HepG2 (cell line): ENCODE data around the gene ZFPM1. TPM values are rescaled to one million over a fixed set of nuclear protein-coding genes. Genes with fewer than 3 reads are reported as not detected.

Experiments
- ATAC-seq: fragments of 200-7000 bp; cut with Tn5 transposase; 3 replicates; pipeline ENCODE4 v1.9.1; 2020; ENCODE audit warnings: mild to moderate bottlenecking, moderate library complexity
- BruUV-seq: library from RNA; stranded (reverse); fragments of 400-500 nt; replicated peaks from 2 replicates; lab custom pipeline; 2021; lab: Mats Ljungman, UMichigan
- CTCF ChIA-PET: fragments of 300-600 bp; formaldehyde crosslinking; extraction: SDS; loops from one replicate; lab custom pipeline; 2021; ENCODE audit warnings: low total read pairs, inconsistent platforms, low intra/inter-chr PET ratio; lab: Yijun Ruan, JAX
- POLR2A ChIA-PET: fragments of 350-600 bp; sonication (Branson Sonifier 250); formaldehyde crosslinking; loops from one replicate; lab custom pipeline; 2020; ENCODE audit warnings: antibody characterized with exemption, inconsistent platforms; lab: Yijun Ruan, JAX
- DNase-seq: peaks from one replicate; pipeline ENCODE4 v3.0.0-alpha.2; 2015; ENCODE audit warnings: low spot score
- FAIRE-seq: peaks from 3 replicates; lab custom pipeline; 2011; peaks lifted over from hg19 to GRCh38; lab: Jason Lieb, UNC
- H2AFZ ChIP-seq: one replicate; pipeline ENCODE4 v1.6.1; 2011; ENCODE audit warnings: low read length, inconsistent platforms
- H3K27ac ChIP-seq: fragments of 300-600 bp; 3 replicates; pipeline ENCODE4 v1.8.0; 2011; ENCODE audit warnings: mixed run types, mild to moderate bottlenecking, mixed read lengths, low read length, inconsistent platforms; ENCODE audit not compliant: insufficient read depth; ENCODE audit errors: extremely low read length
- H3K27me3 ChIP-seq, 2 experiments: fragments of 200-600 bp in 1 of 2; 2 replicates in 1 of 2; 3 replicates in 1 of 2; pipeline versions ENCODE4 v1.6.0 to v1.8.0; 2011; ENCODE audit warnings: low read length in 2 of 2, mild to moderate bottlenecking in 2 of 2, moderate library complexity in 2 of 2, inconsistent platforms in 1 of 2; ENCODE audit not compliant: insufficient read depth in 2 of 2, control insufficient read depth in 1 of 2
- H3K36me3 ChIP-seq, 2 experiments: fragments of 200-600 bp in 1 of 2; replicated peaks in 1 of 2; 2 replicates in 1 of 2; 3 replicates in 1 of 2; pipeline versions ENCODE4 v1.5.1 to v1.8.0; 2011; ENCODE audit warnings: low read length in 2 of 2, inconsistent platforms in 1 of 2; ENCODE audit not compliant: insufficient read depth in 2 of 2, control insufficient read depth in 1 of 2
- H3K4me1 ChIP-seq: 2 replicates; pipeline ENCODE4 v1.5.1; 2012; ENCODE audit warnings: low read length, inconsistent platforms; ENCODE audit not compliant: insufficient read depth
- H3K4me2 ChIP-seq: 2 replicates; pipeline ENCODE4 v1.6.0; 2011; ENCODE audit warnings: low read depth, low read length, inconsistent platforms
- H3K4me3 ChIP-seq, 3 experiments: fragments of 200-600 bp in 1 of 3; sonication (generic), shearing (Covaris generic) in 1 of 3; replicated peaks in 1 of 3; 2 replicates each; pipeline ENCODE4 v1.5.1; 2011 to 2016; ENCODE audit warnings: low read length in 3 of 3, inconsistent platforms in 2 of 3, low read depth in 2 of 3, mild to moderate bottlenecking in 2 of 3, control low read depth in 1 of 3, mixed read lengths in 1 of 3; ENCODE audit not compliant: insufficient read depth in 1 of 3
- H3K79me2 ChIP-seq: one replicate; pipeline ENCODE4 v1.6.1; 2011; ENCODE audit warnings: low read length, inconsistent platforms; ENCODE audit not compliant: insufficient read depth
- H3K9ac ChIP-seq: 2 replicates; pipeline ENCODE4 v1.6.0; 2011; ENCODE audit warnings: mild to moderate bottlenecking, low read depth, low read length, inconsistent platforms; ENCODE audit not compliant: insufficient read depth
- H3K9me3 ChIP-seq: 2 replicates; pipeline ENCODE4 v1.5.1; 2012; ENCODE audit warnings: mild to moderate bottlenecking, low read length
- H4K20me1 ChIP-seq: 2 replicates; pipeline ENCODE4 v1.6.0; 2011; ENCODE audit warnings: inconsistent platforms, mild to moderate bottlenecking, low read length, moderate library complexity; ENCODE audit not compliant: insufficient read depth
- BORCS8-MEF2B ChIP-seq: sonication (generic); formaldehyde crosslinking; IDR thresholded peaks from 2 replicates; pipeline ENCODE4 v1.8.0; 2022; ENCODE audit warnings: mild to moderate bottlenecking, missing genetic modification reagents
- CHCHD3 ChIP-seq: sonication (generic); formaldehyde crosslinking; IDR thresholded peaks from 2 replicates; pipeline ENCODE4 v1.8.0; 2022; ENCODE audit warnings: mild to moderate bottlenecking, missing genetic modification reagents, moderate library complexity
- EZH2 ChIP-seq: conservative IDR thresholded peaks from 2 replicates; pipeline ENCODE4 v1.6.1; 2012; ENCODE audit warnings: mild to moderate bottlenecking, low read depth, low read length, moderate library complexity
- HOXA7 ChIP-seq: sonication (generic); formaldehyde crosslinking; IDR thresholded peaks from 2 replicates; pipeline ENCODE4 v1.8.1; 2022; ENCODE audit warnings: mild to moderate bottlenecking, missing genetic modification reagents, moderate library complexity
- KLF11 ChIP-seq: IDR thresholded peaks from 2 replicates; pipeline ENCODE4 v1.6.1; 2016; ENCODE audit warnings: missing compliant biosample characterization
- MEIS1 ChIP-seq: sonication (generic); formaldehyde crosslinking; IDR thresholded peaks from 2 replicates; pipeline ENCODE4 v1.9.0; 2021; ENCODE audit warnings: mild to moderate bottlenecking, missing genetic modification reagents, moderate library complexity, borderline replicate concordance
- NPAS2 ChIP-seq: sonication (generic); formaldehyde crosslinking; IDR thresholded peaks from 2 replicates; pipeline ENCODE4 v1.8.0; 2022; ENCODE audit warnings: mild to moderate bottlenecking, missing genetic modification reagents, borderline replicate concordance
- REPIN1 ChIP-seq: sonication (generic); formaldehyde crosslinking; IDR thresholded peaks from 2 replicates; pipeline ENCODE4 v1.8.0; 2022; ENCODE audit warnings: missing genetic modification reagents, low read depth, mild to moderate bottlenecking, borderline replicate concordance
- ZNF232 ChIP-seq: sonication (generic); formaldehyde crosslinking; IDR thresholded peaks from 2 replicates; pipeline ENCODE4 v1.4.0; 2020; ENCODE audit warnings: missing genetic modification reagents, borderline replicate concordance
- ZNF335 ChIP-seq: sonication (generic); formaldehyde crosslinking; IDR thresholded peaks from 2 replicates; pipeline ENCODE4 v1.4.0; 2020; ENCODE audit warnings: missing genetic modification reagents
- ZNF510 ChIP-seq: sonication (generic); formaldehyde crosslinking; IDR thresholded peaks from 2 replicates; pipeline ENCODE4 v1.4.0; 2020; ENCODE audit warnings: low read depth, mild to moderate bottlenecking, missing genetic modification reagents
- WGBS: methylation state at CpG from one replicate; pipeline ENCODE4 v1.1.6; 2017; ENCODE audit warnings: low lambda C conversion rate; 5-methylcytosine and 5-hydroxymethylcytosine counted together
- in situ Hi-C: cut with HindIII; loops from 2 replicates; pipeline ENCODE4 v1.10.0; 2017; ENCODE audit warnings: low pct_unique_long_range_greater_than_20kb; ENCODE audit not compliant: extremely low pct_ligation_motif_present
- intact Hi-C: fragments of 100-400 bp; cut with micrococcal nuclease; formaldehyde crosslinking; loops from one replicate; pipeline ENCODE4 v1.10.0; 2022; ENCODE audit not compliant: unreplicated experiment
- polyA plus RNA-seq, 8 experiments: library from polyadenylated mRNA; depleted of rRNA in 3 of 8; stranded (reverse) in 7 of 8; unstranded in 1 of 8; fragments of >200 nt; fragmentation: Illumina TruSeq in 4 of 8; extraction: Trizol in 4 of 8; gene quantifications; 2 replicates each; pipeline versions ENCODE4 v1.2.1 to v1.2.3, GENCODE V29; 2011 to 2016; ENCODE audit warnings: low read depth in 4 of 8, missing spikeins in 1 of 8, mixed read lengths in 1 of 8; ENCODE audit not compliant: insufficient read depth in 1 of 8
- total RNA-seq, 5 experiments: library from RNA; depleted of rRNA; stranded (reverse); fragments of >200 nt; fragmentation: Illumina TruSeq; extraction: Trizol; gene quantifications; 2 replicates each; pipeline ENCODE4 v1.2.3, GENCODE V29; 2016; ENCODE audit warnings: low read depth in 1 of 5
- TF ChIP-seq, protein P1 (sequence below): sonication (generic); formaldehyde crosslinking; IDR thresholded peaks from 2 replicates; pipeline ENCODE4 v1.5.1; 2020; ENCODE audit warnings: mild to moderate bottlenecking, moderate library complexity, missing genetic modification reagents
- TF ChIP-seq, protein P2 (sequence below): sonication (generic); formaldehyde crosslinking; IDR thresholded peaks from 2 replicates; pipeline ENCODE4 v1.8.0; 2023; ENCODE audit warnings: mild to moderate bottlenecking, missing genetic modification reagents
- TF ChIP-seq, protein P3 (sequence below): sonication (generic); formaldehyde crosslinking; IDR thresholded peaks from 2 replicates; pipeline ENCODE4 v1.5.0; 2020; ENCODE audit warnings: mild to moderate bottlenecking, missing genetic modification reagents, borderline replicate concordance

ZFPM1 gene
- total and polyA plus RNA-seq, 2 of the 13 experiments (the other 11 are each of a cell fraction or from before 2014, with no cell fraction given) = 1.3 to 3.8 TPM

DNA sequence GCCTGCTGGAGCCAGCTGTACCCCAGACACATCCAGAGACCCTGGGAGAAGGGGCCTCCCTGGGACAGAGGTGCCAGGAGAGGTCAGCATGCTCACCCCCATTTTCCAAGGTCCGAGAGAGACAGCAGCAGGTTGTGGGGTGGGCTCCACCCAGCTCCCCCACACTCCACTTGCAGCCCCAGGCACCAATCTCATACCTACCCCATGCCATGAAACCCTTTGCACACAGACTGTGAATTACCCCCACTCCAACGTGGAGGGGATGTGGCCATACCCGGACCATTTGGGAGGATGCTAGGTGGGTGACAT, 34.0 kb downstream of the ZFPM1 start (continued):
- TF ChIP-seq ZNF335 (no peak), REPIN1 (CRISPR knock-in tag) (no peak), ZNF232 (CRISPR knock-in tag) (no peak), EZH2 (no peak), CHCHD3 (CRISPR knock-in tag) (no peak)
- TF ChIP-seq, protein P1, sequence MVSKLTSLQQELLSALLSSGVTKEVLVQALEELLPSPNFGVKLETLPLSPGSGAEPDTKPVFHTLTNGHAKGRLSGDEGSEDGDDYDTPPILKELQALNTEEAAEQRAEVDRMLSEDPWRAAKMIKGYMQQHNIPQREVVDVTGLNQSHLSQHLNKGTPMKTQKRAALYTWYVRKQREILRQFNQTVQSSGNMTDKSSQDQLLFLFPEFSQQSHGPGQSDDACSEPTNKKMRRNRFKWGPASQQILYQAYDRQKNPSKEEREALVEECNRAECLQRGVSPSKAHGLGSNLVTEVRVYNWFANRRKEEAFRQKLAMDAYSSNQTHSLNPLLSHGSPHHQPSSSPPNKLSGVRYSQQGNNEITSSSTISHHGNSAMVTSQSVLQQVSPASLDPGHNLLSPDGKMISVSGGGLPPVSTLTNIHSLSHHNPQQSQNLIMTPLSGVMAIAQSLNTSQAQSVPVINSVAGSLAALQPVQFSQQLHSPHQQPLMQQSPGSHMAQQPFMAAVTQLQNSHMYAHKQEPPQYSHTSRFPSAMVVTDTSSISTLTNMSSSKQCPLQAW (CRISPR knock-in tag) = 0 out of 2 replicates have a peak, but pooled peaks have one; percentile 16
- TF ChIP-seq, protein P2, sequence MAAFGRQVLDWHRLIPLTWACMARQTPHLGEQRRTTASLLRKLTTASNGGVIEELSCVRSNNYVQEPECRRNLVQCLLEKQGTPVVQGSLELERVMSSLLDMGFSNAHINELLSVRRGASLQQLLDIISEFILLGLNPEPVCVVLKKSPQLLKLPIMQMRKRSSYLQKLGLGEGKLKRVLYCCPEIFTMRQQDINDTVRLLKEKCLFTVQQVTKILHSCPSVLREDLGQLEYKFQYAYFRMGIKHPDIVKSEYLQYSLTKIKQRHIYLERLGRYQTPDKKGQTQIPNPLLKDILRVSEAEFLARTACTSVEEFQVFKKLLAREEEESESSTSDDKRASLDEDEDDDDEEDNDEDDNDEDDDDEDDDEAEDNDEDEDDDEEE (CRISPR knock-in tag) = no peak

DNA sequence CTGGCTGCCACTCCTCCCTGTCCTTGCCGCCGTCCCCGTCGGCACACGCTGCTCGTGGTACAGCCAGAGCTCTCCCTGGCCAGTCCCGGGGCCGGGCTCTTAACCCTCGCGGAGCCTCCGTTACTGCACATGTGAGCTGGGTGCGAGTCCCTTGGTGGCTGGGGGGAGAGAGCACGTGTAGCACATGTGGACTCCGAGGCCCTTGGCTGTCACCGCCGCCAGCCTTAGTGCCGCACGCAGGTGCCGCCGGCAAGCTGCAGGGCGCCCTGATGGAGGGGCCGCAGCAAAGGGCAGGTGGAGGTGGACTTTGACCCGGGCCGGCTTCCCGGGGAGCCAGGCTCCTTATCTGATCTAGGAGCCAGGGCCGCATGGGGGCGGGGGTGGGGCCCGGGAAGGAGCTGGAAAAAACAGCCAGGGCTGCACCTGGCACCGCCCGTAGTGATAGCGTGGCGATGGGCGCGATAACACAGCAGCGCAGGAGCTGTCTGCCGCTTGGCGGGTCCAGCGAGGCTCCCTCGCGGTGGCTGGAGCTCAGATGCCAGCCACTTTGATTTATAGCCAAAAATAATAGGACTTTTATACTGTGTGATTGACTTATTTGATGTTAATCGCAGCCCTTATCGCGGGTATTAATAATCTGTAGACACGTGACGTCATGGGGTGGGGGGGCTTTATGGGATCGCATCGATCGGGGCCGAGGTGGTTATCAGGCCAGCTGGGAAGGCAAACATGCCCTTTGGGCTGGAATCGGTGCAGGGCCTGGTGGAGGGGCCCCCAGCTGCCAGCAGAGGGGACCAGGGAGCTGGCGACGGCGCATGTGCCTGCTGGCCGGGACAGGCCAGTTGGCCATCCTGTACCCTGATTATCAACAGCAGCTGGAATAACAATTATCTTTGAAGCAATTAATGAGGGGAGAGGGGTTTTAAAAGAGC, 35.1 kb downstream of the ZFPM1 start:
- BruUV-seq = no TSS peak
- TF ChIP-seq BORCS8-MEF2B (CRISPR knock-in tag) = peak; percentile 100
- TF ChIP-seq, protein P3, sequence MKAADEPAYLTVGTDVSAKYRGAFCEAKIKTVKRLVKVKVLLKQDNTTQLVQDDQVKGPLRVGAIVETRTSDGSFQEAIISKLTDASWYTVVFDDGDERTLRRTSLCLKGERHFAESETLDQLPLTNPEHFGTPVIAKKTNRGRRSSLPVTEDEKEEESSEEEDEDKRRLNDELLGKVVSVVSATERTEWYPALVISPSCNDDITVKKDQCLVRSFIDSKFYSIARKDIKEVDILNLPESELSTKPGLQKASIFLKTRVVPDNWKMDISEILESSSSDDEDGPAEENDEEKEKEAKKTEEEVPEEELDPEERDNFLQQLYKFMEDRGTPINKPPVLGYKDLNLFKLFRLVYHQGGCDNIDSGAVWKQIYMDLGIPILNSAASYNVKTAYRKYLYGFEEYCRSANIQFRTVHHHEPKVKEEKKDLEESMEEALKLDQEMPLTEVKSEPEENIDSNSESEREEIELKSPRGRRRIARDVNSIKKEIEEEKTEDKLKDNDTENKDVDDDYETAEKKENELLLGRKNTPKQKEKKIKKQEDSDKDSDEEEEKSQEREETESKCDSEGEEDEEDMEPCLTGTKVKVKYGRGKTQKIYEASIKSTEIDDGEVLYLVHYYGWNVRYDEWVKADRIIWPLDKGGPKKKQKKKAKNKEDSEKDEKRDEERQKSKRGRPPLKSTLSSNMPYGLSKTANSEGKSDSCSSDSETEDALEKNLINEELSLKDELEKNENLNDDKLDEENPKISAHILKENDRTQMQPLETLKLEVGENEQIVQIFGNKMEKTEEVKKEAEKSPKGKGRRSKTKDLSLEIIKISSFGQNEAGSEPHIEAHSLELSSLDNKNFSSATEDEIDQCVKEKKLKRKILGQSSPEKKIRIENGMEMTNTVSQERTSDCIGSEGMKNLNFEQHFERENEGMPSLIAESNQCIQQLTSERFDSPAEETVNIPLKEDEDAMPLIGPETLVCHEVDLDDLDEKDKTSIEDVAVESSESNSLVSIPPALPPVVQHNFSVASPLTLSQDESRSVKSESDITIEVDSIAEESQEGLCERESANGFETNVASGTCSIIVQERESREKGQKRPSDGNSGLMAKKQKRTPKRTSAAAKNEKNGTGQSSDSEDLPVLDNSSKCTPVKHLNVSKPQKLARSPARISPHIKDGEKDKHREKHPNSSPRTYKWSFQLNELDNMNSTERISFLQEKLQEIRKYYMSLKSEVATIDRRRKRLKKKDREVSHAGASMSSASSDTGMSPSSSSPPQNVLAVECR (CRISPR knock-in tag) = peak; percentile 99
- TF ChIP-seq KLF11 (CRISPR knock-in tag) = peak; percentile 100
- TF ChIP-seq HOXA7 (CRISPR knock-in tag) = peak; percentile 100
- TF ChIP-seq ZNF510 (CRISPR knock-in tag) = peak; percentile 100
- TF ChIP-seq NPAS2 (CRISPR knock-in tag) = peak; percentile 99
- peak; percentile 100 for TF ChIP-seq MEIS1 (CRISPR knock-in tag)

More for the DNA sequence above, 35.1 kb downstream of the ZFPM1 start:
- H3K9ac ChIP-seq = peak overlapping the region; percentile 69
- ChIA-PET CTCF (interaction anchor here (1.0 to 2.7 kb wide), 5 partner anchors 17 to 72 kb away, joined by 3 to 34 read pairs (median 10); no protein-coding TSS in a partner anchor), POLR2A (interaction anchor here (0.5 to 9.7 kb wide), 27 partner anchors 9 to 1105 kb away, joined by 3 to 370 read pairs (median 4); partner anchors contain the start of genes BANP, FBXO31, KLHDC4 and ZC3H18)
- peaks cover 20 to 37% of the 10 kb centered on the region in 2 experiments; a peak in 4 of 5 replicates for H3K36me3 ChIP-seq
- H4K20me1 ChIP-seq = no peaks in the 10 kb centered on the region
- 1% methylated on average over 46 of the region's 54 CpGs for WGBS
- DNase-seq (peak; percentile 92), ATAC-seq (peak; percentile 85), FAIRE-seq (peak; percentile 92)
- H3K79me2 ChIP-seq = peaks cover 3% of the 10 kb centered on the region
- in situ Hi-C loops = no loop called here
- H3K4me2 ChIP-seq = peak overlapping the region; percentile 71
- H2AFZ ChIP-seq = no peak overlapping the region
- H3K4me3 ChIP-seq = peak overlapping the region in 1 of 3 experiments; percentile 37; a peak in 1 of 6 replicates
- peaks cover 36% of the 10 kb centered on the region for H3K4me1 ChIP-seq
- intact Hi-C loops = loop anchor here (1.0 to 2.0 kb wide), 4 partner anchors 17 to 45 kb away; no protein-coding TSS in a partner anchor
- peak overlapping the region; percentile 95 for H3K27ac ChIP-seq
- no peaks in the 10 kb centered on the region for H3K9me3 ChIP-seq
- H3K27me3 ChIP-seq = no peaks in the 10 kb centered on the region
